Measurements from ENCODE around the gene OR51B4.
"Not testable (repeated sequence)": the region's sequence is repeated elsewhere in the genome, so short reads cannot be mapped to it uniquely, and the experiment has no call there.

Gene OR51B4

DNA sequence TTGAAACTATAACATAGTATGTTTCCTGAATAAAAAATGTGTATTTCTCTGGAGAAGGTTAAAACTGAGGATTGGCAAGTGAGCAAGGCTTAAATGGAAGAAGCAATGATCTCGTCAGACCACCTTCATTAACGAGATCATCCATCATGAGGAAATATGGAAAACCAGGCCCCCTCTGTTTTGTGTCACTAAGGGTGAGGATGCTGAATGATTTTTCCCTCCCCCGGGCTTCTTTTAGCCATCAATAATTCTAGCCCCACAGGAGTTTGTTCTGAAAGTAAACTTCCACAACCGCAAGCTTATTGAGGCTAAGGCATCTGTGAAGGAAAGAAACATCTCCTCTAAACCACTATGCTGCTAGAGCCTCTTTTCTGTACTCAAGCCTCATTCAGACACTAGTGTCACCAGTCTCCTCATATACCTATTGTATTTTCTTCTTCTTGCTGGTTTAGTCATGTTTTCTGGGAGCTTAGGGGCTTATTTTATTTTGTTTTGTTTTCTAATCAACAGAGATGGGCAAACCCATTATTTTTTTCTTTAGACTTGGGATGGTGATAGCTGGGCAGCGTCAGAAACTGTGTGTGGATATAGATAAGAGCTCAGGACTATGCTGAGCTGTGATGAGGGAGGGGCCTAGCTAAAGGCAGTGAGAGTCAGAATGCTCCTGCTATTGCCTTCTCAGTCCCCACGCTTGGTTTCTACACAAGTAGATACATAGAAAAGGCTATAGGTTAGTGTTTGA, 26.2 kb downstream of the OR51B4 start:
- in situ Hi-C loops (cut with MboI; ENCODE audit: low sequenced_read_pairs) = no loop called here

GRCh38 chr11:5274395-5274794, 27.4 kb downstream of the OR51B4 start:
- in situ Hi-C loops (cut with MboI; ENCODE audit: low sequenced_read_pairs) = no loop called here

DNA sequence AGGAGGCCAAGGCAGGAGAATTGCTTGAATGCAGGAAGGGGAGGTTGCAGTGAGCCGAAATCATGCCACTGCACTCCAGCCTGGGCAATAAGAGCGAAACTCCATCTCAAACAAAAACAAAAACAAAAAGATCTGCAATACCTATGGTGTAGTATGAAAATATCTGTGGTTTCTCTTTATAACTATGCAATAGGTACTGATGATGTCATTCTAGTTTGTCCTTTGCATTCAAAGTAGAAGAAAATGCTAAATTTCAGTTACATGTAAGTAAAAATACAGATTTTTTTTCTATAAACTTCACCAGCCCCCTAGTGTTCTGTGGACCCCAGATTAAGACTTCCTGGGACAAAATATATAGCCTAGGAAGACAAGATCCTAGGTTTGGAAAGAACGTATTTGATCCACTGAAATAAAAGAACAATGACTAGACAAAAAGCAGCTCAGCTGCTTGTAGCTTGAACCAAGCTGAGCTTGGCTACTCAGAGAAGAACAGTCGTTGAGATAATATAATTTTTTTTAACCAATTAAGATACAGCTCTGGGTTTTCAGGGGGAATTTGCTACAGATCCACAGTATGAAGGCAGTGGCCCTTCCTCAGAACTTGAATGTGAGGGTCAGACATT, 29.2 kb downstream of the OR51B4 start:
- in situ Hi-C loops (cut with MboI; ENCODE audit: low sequenced_read_pairs) = no loop called here

DNA sequence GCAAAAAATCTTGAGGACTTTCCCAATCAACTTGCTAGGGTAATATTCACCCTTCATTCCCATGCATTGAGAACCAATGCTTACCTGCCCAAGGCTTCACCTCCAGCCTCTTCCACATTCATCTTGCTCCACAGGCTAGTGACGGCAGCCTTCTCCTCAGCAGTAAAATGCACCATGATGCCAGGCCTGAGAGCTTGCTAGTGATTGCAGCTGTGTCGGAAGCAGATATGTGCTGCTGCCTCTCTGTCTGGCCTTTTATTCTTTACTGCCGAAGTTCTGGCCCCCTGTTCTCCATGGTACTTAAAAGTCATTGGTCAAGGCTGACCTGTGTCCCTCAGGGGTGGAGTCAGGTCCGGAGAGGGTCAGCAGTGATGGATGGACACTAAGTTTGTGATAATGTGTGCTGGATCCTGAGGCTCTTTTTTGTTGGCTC, 32.0 kb downstream of the OR51B4 start, which contains the start of gene HBE1:
TSS of gene HBE1 (minus strand) at position 231 of the 433 bp plus-strand sequence. CDS start at position 176, 55 bp downstream.
- in situ Hi-C loops (cut with MboI; ENCODE audit: low sequenced_read_pairs) = no loop called here

DNA sequence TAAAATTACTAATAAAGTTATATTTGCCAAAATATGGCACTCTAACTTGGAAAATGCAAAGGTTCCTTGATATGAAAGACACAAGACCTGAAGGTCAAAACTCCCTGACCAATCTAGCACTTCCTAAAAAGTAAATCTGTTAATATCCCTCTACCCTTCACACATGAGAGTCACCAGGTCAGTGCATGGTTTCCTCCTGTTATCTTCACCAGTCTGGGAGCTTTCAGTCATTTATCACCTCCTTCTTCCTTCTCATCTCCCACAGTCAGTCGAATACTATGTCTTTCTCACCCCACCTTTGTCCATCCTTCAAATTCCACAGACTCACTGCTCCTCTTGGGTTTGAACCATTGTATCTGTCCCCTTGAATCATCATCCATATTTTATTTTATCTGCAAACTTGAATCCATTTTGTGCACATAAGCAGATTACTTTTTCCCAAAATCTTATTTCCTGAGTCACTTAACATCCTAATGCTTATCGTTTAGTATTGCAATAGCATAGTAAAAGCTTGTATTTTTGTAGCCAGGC, 34.6 kb downstream of the OR51B4 start:
- in situ Hi-C loops (cut with MboI; ENCODE audit: low sequenced_read_pairs) = no loop called here

DNA sequence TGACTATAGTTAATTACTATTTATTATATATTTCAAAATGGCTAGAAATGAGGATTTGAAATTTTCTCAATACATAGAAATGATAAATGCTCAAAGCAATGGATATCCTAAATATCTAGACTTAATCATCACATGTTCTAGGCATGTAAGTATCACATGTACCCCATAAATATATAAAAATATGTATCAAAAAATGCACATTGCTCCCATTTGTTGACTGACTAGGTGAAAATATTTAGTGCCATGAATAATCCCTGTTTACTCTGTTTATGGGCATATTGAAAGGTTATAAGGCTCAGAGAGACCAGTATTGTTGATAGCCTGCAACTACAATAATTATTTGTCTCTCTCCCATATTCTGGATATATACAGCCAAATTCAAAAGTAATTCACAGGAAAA, 35.1 kb downstream of the OR51B4 start:
- in situ Hi-C loops (cut with MboI; ENCODE audit: low sequenced_read_pairs) = no loop called here

GRCh38 chr11:5265832-5266231, 35.9 kb downstream of the OR51B4 start:
- in situ Hi-C loops (cut with MboI; ENCODE audit: low sequenced_read_pairs) = no loop called here

DNA sequence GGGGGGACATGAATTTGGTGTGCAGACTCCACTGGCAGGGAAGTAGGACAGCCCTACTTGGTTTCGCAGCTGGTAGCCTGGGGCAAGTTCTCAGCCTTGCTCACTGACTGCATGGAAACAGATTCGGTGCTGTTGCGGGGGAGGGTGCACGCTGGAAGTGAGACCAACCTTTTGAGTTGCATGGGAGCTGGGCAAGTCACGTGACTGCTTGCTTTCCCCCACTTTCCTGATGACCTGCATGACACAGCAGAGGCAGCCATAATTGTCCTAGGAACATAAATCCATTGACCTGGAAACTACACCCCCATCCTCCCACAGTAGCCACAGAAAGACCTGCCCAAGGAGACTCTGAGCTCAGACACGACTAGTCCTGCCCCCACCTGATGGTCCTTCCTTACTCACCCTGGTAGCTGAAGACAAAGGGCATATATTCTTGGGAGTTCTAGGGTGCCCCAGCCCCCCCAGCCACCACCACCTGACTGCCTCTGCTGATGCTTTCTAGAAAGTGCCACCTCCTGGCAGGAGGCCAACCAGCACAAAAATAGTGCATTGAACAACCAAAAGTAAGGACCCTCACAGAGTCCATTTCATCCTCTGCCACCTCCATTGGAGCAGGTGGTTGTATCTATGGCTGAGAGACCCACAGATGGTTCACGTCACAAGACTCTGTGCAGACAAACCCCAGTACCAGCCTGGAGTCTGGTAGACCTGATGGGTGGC, 43.0 kb downstream of the OR51B4 start:
- in situ Hi-C loops (cut with MboI; ENCODE audit: low sequenced_read_pairs) = no loop called here

GRCh38 chr11:5257296-5257695, 44.5 kb downstream of the OR51B4 start:
- in situ Hi-C loops (cut with MboI; ENCODE audit: low sequenced_read_pairs) = no loop called here

DNA sequence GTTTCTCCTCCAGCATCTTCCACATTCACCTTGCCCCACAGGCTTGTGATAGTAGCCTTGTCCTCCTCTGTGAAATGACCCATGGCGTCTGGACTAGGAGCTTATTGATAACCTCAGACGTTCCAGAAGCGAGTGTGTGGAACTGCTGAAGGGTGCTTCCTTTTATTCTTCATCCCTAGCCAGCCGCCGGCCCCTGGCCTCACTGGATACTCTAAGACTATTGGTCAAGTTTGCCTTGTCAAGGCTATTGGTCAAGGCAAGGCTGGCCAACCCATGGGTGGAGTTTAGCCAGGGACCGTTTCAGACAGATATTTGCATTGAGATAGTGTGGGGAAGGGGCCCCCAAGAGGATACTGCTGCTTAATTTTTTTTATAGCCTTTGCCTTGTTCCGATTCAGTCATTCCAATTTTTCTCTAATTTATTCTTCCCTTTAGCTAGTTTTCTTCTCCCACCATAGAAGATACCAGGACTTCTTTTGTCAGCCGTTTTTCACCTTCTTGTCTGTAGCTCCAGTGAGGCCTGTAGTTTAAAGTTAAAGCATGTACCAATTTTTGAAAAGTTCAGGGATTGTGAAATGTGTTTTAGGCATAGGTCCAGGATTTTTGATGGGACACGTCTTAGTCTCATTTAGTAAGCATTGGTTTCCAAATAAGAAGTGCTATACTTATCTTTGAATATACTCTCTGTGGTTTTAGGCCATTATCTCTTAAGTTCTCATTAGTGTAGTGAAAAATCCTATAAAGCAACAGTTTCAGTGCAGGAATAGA, 46.9 kb downstream of the OR51B4 start, which contains the start of gene HBG2:
TSS of gene HBG2 (minus strand) at position 136 of the 768 bp plus-strand sequence. CDS start at position 83, 53 bp downstream.
- in situ Hi-C loops (cut with MboI; ENCODE audit: low sequenced_read_pairs) = not testable (repeated sequence)

DNA sequence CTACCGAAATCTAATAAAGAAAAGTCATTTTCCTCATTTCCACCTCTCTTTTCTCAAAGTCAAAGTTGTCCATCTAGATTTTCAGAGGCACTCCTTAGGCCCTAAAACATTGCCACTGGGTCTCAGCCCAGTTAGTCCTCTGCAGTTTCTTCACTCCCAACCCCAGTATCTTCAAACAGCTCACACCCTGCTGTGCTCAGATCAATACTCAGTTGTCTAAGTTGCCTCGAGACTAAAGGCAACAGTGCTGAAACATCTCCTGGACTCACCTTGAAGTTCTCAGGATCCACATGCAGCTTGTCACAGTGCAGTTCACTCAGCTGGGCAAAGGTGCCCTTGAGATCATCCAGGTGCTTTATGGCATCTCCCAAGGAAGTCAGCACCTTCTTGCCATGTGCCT, 47.7 kb downstream of the OR51B4 start:
- in situ Hi-C loops (cut with MboI; ENCODE audit: low sequenced_read_pairs) = not testable (repeated sequence)

DNA sequence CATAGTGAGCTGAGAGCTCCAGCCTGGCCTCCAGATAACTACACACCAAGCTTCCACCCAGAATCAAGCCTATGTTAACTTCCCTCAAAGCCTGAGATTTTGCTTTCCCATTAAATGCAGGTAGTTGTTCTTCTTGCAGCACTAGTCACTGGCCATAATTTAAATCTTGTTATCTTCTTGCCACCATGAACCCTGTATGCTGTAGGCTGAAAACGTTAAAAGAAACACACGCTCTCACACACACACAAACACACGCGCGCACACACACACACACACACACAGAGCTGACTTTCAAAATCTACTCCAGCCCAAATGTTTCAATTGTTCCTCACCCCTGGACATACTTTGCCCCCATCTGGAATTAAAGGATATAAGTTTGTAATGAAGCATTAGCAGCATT, 48.3 kb downstream of the OR51B4 start:
- in situ Hi-C loops (cut with MboI; ENCODE audit: low sequenced_read_pairs) = not testable (repeated sequence)

GRCh38 chr11:5252919-5253265, 48.9 kb downstream of the OR51B4 start:
- in situ Hi-C loops (cut with MboI; ENCODE audit: low sequenced_read_pairs) = no loop called here

DNA sequence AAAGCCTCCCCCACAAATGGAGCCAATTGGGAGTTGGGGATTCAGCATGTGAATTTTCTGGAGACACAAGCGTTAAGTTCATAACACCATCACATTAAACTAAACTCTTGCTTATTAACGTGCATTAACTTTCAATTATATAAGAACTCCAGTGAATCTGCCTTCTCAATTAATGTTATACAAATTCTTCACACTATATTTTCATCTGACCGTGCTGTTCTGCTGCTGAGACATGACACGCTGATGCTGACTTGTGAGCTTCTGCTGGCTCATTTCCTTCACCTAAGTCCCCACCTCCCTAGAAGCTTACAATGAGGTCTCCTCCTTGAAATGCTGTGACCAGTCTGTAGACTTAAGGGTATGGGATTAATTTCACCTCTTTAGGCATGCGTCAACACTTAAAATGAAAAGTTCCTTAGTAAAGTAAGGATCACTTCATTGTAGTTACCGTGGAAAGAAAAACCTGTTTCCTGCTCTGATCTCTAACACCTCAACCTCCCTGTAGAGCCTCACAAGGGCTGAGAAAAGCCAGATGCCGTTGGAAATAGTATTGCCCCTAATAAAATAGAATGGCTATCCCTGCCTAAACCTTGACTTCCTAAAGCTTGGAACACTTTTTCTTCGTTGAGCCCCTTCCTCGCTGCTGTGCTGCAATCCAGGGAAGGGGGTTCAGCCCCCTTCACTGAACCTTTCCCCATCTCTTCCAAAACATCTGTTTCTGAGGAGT, 49.4 kb downstream of the OR51B4 start:
- in situ Hi-C loops (cut with MboI; ENCODE audit: low sequenced_read_pairs) = no loop called here

DNA sequence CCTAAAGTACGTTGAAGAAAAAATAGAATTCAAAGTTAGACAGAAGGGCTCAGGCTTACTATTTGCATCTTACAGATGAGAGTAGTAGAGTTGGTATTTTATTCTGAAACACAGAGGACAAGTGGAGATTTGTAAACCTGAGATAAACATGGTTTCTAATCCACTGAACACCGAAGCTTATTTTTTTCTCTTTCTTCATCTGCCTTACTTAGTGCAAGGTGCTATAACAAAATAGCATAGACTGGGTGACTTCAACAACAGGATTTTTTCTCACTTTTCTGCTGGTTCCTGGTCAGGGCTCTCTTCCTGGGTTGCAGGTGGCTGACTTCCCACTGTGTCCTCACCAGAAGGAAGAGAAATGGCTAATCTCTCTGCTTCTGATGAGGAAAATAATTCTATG, 50.0 kb downstream of the OR51B4 start:
- in situ Hi-C loops (cut with MboI; ENCODE audit: low sequenced_read_pairs) = no loop called here

Measured in HL-60/S4 treated with retinoic acid at 250 ng/mL for 4 days and 3 days (cell line).